ENCODE results near the gene IGDCC3. TPM values are rescaled to one million over a fixed set of nuclear protein-coding genes. Genes with fewer than 3 reads are reported as not detected.

The IGDCC3 gene
- total and polyA plus RNA-seq, 2 donors (not counting 1 experiment from before 2014, with no cell fraction given), result not detected

DNA sequence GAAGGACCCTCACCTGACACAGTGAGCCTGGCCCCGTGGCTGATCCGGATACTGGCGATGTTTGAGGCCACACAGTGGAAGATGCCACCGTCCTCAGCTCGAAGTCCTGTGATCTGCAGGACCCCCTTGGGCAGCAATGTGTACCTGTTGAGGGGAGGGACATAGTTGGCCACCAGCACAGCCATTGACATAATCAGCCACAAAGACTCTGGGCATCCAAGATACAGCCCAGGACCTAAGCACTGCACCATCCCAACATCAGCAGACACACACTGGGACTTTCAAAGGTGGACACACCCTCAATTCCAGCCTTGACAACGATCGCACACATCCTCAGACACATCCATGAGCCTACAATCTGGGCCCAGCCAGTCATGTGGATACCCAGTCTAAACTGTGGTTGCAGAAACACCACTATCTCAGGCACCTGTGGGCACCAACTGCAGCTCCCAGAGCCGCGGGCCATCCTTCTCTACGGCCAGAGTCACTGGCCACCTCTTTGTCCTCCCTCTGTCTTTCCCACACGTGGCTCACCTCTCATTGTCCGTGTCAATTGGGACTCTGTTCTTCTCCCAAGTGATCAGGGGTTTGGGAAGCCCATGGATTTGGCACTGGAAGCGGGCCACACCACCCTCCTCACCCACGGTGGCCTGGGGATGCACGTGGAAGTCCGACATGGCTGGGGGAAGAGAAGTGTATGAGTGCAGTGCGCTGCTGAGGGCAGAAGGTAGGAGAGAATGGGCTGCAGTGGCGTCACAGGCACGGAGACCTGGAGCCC lies 42.3 kb downstream of the IGDCC3 start:
- WGBS (ENCODE audit: insufficient coverage), result 94% methylated on average over 11 of the region's 19 CpGs
- Histone ChIP-seq H3K79me2 (ENCODE audit: control insufficient read depth, insufficient read depth, low read length) (no peaks in the 10 kb centered on the region), H2AFZ (ENCODE audit: insufficient read depth, low read depth, low read length, poor library complexity, severe bottlenecking) (no peak overlapping the region), H3K4me1 (ENCODE audit: control insufficient read depth in 2 of 2, insufficient read depth in 2 of 2, low read length in 2 of 2) (peaks cover 14 to 22% of the 10 kb centered on the region in 2 donors), H3K4me2 (replicated peaks; ENCODE audit: low read depth, low read length, poor library complexity, severe bottlenecking) (no peak overlapping the region), H3K9me3 (ENCODE audit: control extremely low read depth in 1 of 3, control insufficient read depth in 2 of 3, insufficient read depth in 1 of 3, low read length in 2 of 3) (no peaks in the 10 kb centered on the region), H4K20me1 (ENCODE audit: control insufficient read depth, insufficient read depth, low read length, poor library complexity, severe bottlenecking) (no peaks in the 10 kb centered on the region), H3K36me3 (replicated peaks in 1 of 2; ENCODE audit: control extremely low read depth in 1 of 2, control insufficient read depth in 1 of 2, extremely low read depth in 1 of 2, insufficient read depth in 2 of 2, low read length in 1 of 2) (no peaks in the 10 kb centered on the region), H3K27ac (ENCODE audit: low read length in 2 of 2) (no peak overlapping the region), H3K9ac (ENCODE audit: low read length) (no peak overlapping the region), H3K27me3 (replicated peaks in 1 of 4; ENCODE audit: control extremely low read depth in 1 of 4, control insufficient read depth in 3 of 4, insufficient read depth in 4 of 4, low read length in 3 of 4) (peaks cover 0 to 21% (median 6%) of the 10 kb centered on the region in 4 experiments), H3K4me3 (ENCODE audit: control extremely low read depth in 1 of 5, extremely low read depth in 1 of 5, insufficient read depth in 1 of 5, low read depth in 2 of 5, low read length in 4 of 5) (no peak overlapping the region)
- ATAC-seq (ENCODE audit: low read depth) (no peak), DNase-seq (no peak)
- Mint-ChIP-seq H3K9me3 (ENCODE audit: insufficient read depth) (no peaks in the 10 kb centered on the region), H3K4me1 (peaks cover 18% of the 10 kb centered on the region), H3K4me3 (no peak overlapping the region), H3K27me3 (peaks cover 32% of the 10 kb centered on the region), H3K27ac (peak overlapping the region; percentile 37)
- intact Hi-C loops (cut with micrococcal nuclease), result no loop called here
- ChIA-PET CTCF (interaction anchor here (0.6 to 1.0 kb wide), 2 partner anchors 14 to 149 kb away, joined by 3 read pairs; no protein-coding TSS in a partner anchor), POLR2A (no interaction called here)
- TF ChIP-seq, protein P1, sequence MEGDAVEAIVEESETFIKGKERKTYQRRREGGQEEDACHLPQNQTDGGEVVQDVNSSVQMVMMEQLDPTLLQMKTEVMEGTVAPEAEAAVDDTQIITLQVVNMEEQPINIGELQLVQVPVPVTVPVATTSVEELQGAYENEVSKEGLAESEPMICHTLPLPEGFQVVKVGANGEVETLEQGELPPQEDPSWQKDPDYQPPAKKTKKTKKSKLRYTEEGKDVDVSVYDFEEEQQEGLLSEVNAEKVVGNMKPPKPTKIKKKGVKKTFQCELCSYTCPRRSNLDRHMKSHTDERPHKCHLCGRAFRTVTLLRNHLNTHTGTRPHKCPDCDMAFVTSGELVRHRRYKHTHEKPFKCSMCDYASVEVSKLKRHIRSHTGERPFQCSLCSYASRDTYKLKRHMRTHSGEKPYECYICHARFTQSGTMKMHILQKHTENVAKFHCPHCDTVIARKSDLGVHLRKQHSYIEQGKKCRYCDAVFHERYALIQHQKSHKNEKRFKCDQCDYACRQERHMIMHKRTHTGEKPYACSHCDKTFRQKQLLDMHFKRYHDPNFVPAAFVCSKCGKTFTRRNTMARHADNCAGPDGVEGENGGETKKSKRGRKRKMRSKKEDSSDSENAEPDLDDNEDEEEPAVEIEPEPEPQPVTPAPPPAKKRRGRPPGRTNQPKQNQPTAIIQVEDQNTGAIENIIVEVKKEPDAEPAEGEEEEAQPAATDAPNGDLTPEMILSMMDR (IDR thresholded peaks at IDR 0.05), result no peak
- no peak for TF ChIP-seq EZH2 (IDR thresholded peaks at IDR 0.05; ENCODE audit: borderline replicate concordance, insufficient read depth, low read depth, low read length, poor library complexity, severe bottlenecking)

DNA sequence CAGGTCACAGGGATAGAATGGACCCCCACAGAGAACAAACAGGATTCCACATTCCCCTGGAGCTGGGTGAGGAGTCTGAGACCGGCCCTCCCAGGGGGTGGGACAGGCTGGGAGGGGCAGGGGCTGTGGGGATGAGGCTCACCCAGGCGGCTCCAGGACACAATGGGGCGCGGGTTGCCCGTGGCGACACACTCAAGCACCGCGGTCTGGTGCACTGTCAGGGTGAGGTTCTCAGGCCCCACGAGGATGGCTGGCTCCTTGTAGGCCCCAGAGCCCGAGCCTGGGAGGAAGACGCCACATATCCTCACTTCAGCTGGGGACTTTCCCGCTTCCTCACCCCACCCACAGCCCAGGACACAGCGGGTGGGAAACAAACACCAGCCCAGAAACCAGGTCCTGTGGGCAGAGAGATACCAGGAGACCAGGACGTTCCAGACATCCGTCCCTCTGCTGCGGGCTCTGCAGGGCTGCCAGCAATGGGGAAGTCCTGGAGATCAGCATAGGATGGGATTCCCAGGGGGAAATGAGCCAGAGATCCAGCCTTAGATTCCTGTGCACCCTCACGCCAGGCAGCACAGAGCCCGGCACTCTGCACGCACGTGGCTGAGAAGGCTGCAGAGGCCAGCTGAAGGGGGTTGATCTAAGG lies 43.1 kb downstream of the IGDCC3 start:
- Mint-ChIP-seq H3K4me1 (peaks cover 18% of the 10 kb centered on the region), H3K4me3 (no peak overlapping the region), H3K27me3 (peaks cover 24% of the 10 kb centered on the region), H3K27ac (no peak overlapping the region), H3K9me3 (ENCODE audit: insufficient read depth) (no peaks in the 10 kb centered on the region)
- no peaks in the 10 kb centered on the region for H3K79me2 ChIP-seq (ENCODE audit: control insufficient read depth, insufficient read depth, low read length)
- no peaks in the 10 kb centered on the region for H4K20me1 ChIP-seq (ENCODE audit: control insufficient read depth, insufficient read depth, low read length, poor library complexity, severe bottlenecking)
- no peak overlapping the region for H3K4me2 ChIP-seq (replicated peaks; ENCODE audit: low read depth, low read length, poor library complexity, severe bottlenecking)
- no peaks in the 10 kb centered on the region for H3K9me3 ChIP-seq (ENCODE audit: control extremely low read depth in 1 of 3, control insufficient read depth in 2 of 3, insufficient read depth in 1 of 3, low read length in 2 of 3)
- H3K4me1 ChIP-seq (ENCODE audit: control insufficient read depth in 2 of 2, insufficient read depth in 2 of 2, low read length in 2 of 2), result peaks cover 14 to 22% of the 10 kb centered on the region in 2 donors
- TF ChIP-seq, protein P1 (IDR thresholded peaks at IDR 0.05), result no peak
- no peak for TF ChIP-seq EZH2 (IDR thresholded peaks at IDR 0.05; ENCODE audit: borderline replicate concordance, insufficient read depth, low read depth, low read length, poor library complexity, severe bottlenecking)
- peaks cover 0 to 15% (median 5%) of the 10 kb centered on the region in 4 experiments for H3K27me3 ChIP-seq (replicated peaks in 1 of 4; ENCODE audit: control extremely low read depth in 1 of 4, control insufficient read depth in 3 of 4, insufficient read depth in 4 of 4, low read length in 3 of 4)
- H3K9ac ChIP-seq (ENCODE audit: low read length), result no peak overlapping the region
- WGBS (ENCODE audit: insufficient coverage), result 77% methylated on average over 20 of the region's 20 CpGs
- H3K4me3 ChIP-seq (ENCODE audit: control extremely low read depth in 1 of 5, extremely low read depth in 1 of 5, insufficient read depth in 1 of 5, low read depth in 2 of 5, low read length in 4 of 5), result no peak overlapping the region
- CTCF ChIA-PET, result no interaction called here
- intact Hi-C loops (cut with micrococcal nuclease), result no loop called here
- no peak overlapping the region for H2AFZ ChIP-seq (ENCODE audit: insufficient read depth, low read depth, low read length, poor library complexity, severe bottlenecking)
- no peak overlapping the region for H3K27ac ChIP-seq (ENCODE audit: low read length in 2 of 2)
- DNase-seq (no peak), ATAC-seq (ENCODE audit: low read depth) (no peak)
- H3K36me3 ChIP-seq (replicated peaks in 1 of 2; ENCODE audit: control extremely low read depth in 1 of 2, control insufficient read depth in 1 of 2, extremely low read depth in 1 of 2, insufficient read depth in 2 of 2, low read length in 1 of 2), result no peaks in the 10 kb centered on the region
- POLR2A ChIA-PET, result no interaction called here
